Kidney tubule cell (primary cell): ENCODE data around the gene GIGYF2.

ENCODE experiments used
- DNase-seq: peaks from one replicate; pipeline ENCODE4 v3.0.0-alpha.2; 2018; ENCODE audit warnings: low spot score

GIGYF2 gene

GRCh38 chr2:232869138-232870017 lies 172.2 kb downstream of the GIGYF2 start:
- DNase-seq: no peak

GRCh38 chr2:232870018-232870765 lies 173.1 kb downstream of the GIGYF2 start, which contains the start of gene SNORC:
Gene SNORC (plus strand): TSS chr2:232870264. CDS start chr2:232870342, 78 bp downstream.
- no peak for DNase-seq

GRCh38 chr2:232870766-232871371 lies 173.7 kb downstream of the GIGYF2 start:
- DNase-seq: no peak

- no peak for DNase-seq
Measured at GRCh38 chr2:232871418-232871834, 174.3 kb downstream of the GIGYF2 start.

GRCh38 chr2:232871835-232872736 lies 175.0 kb downstream of the GIGYF2 start:
- no peak for DNase-seq

- DNase-seq: no peak
Measured at GRCh38 chr2:232872826-232873225, 175.7 kb downstream of the GIGYF2 start.

- DNase-seq: no peak
Measured at GRCh38 chr2:232873292-232873908, 176.3 kb downstream of the GIGYF2 start.

- DNase-seq: no peak
Measured at GRCh38 chr2:232873909-232874641, 176.9 kb downstream of the GIGYF2 start.

- DNase-seq: no peak
Measured at GRCh38 chr2:232874677-232875223, 177.6 kb downstream of the GIGYF2 start.

GRCh38 chr2:232875256-232876121 lies 178.4 kb downstream of the GIGYF2 start:
- peak; percentile 4 for DNase-seq

GRCh38 chr2:232876161-232876977 lies 179.2 kb downstream of the GIGYF2 start:
- DNase-seq: peak; percentile 56

GRCh38 chr2:232876978-232877441 lies 179.9 kb downstream of the GIGYF2 start:
- peak; percentile 4 for DNase-seq

GRCh38 chr2:232877940-232878511 lies 180.9 kb downstream of the GIGYF2 start:
- DNase-seq: no peak

- no peak for DNase-seq
Measured at GRCh38 chr2:232878855-232879617, 181.9 kb downstream of the GIGYF2 start.

GRCh38 chr2:232879618-232880494 lies 182.7 kb downstream of the GIGYF2 start:
- no peak for DNase-seq
